Upper lobe of left lung (tissue), 4 donors: ENCODE results near the gene ELOVL6.

Source experiments
- CTCF ChIP-seq, 6 experiments: fragments of 450-650 bp in 4 of 6; fragments of 200-600 bp in 2 of 6; sonication (generic) in 2 of 6; IDR thresholded peaks; one replicate each; pipeline ENCODE4 v1.5.1; 2016 to 2019; ENCODE audit warnings: antibody characterized with exemption in 6 of 6
- POLR2A ChIP-seq, 4 donors: fragments of 450-650 bp; IDR thresholded peaks; one replicate each; pipeline ENCODE4 v1.5.1; 2016 to 2017; ENCODE audit warnings: antibody characterized with exemption in 4 of 4, mild to moderate bottlenecking in 2 of 4
- POLR2AphosphoS5 ChIP-seq, 2 donors: sonication (generic); formaldehyde crosslinking; IDR thresholded peaks; one replicate each; pipeline ENCODE4 v1.5.1; 2017; ENCODE audit warnings: antibody characterized with exemption in 2 of 2

GRCh38 chr4:110155654-110156053 lies 42.8 kb downstream of the ELOVL6 start:
- TF ChIP-seq CTCF (IDR thresholded peaks at IDR 0.05), result no peak
- TF ChIP-seq POLR2AphosphoS5 (IDR thresholded peaks at IDR 0.05), result no peak
- no peak for TF ChIP-seq POLR2A (IDR thresholded peaks at IDR 0.05)
